Gastroesophageal sphincter (tissue), 4 donors: ENCODE data around the gene STN1. TPM values are rescaled to one million over a fixed set of nuclear protein-coding genes. Genes with fewer than 3 reads are reported as not detected.
A peak's percentile ranks its signal among the peaks of the same experiment; 100 is the strongest.
"Not testable (repeated sequence)": the region's sequence is repeated elsewhere in the genome, so short reads cannot be mapped to it uniquely, and the experiment has no call there.

ENCODE experiments used
- ATAC-seq: fragments of 150-250 bp; one replicate; pipeline ENCODE4 v1.9.1; 2016; ENCODE audit warnings: mild to moderate bottlenecking, moderate library complexity
- H3K27ac ChIP-seq, 4 donors: fragments of 200-600 bp; sonication (generic) in 3 of 4; 1 replicate in 3 of 4; 2 replicates in 1 of 4; pipeline ENCODE4 v1.5.1; 2016 to 2019
- H3K27me3 ChIP-seq: fragments of 200-600 bp; sonication (generic); one replicate; pipeline ENCODE4 v1.5.1; 2019
- H3K36me3 ChIP-seq, 2 donors: fragments of 200-600 bp; sonication (generic); one replicate each; pipeline ENCODE4 v1.5.1; 2019; ENCODE audit warnings: control low read depth in 1 of 2
- H3K4me1 ChIP-seq, 3 donors: fragments of 200-600 bp; sonication (generic); 1 replicate in 2 of 3; 2 replicates in 1 of 3; pipeline ENCODE4 v1.5.1; 2016 to 2019; ENCODE audit warnings: control low read depth in 2 of 3
- H3K4me3 ChIP-seq, 2 donors: fragments of 200-600 bp; sonication (generic); one replicate each; pipeline ENCODE4 v1.5.1; 2019; ENCODE audit warnings: mild to moderate bottlenecking in 1 of 2, moderate library complexity in 1 of 2
- H3K9me3 ChIP-seq, 3 donors: fragments of 200-600 bp; sonication (generic); one replicate each; pipeline ENCODE4 v1.5.1; 2017 to 2019; ENCODE audit warnings: control low read depth in 2 of 3
- EP300 ChIP-seq: sonication (generic); formaldehyde crosslinking; IDR thresholded peaks from one replicate; pipeline ENCODE4 v1.6.1; 2017; ENCODE audit warnings: antibody characterized with exemption, mild to moderate bottlenecking
- POLR2A ChIP-seq, 2 donors: fragments of 450-650 bp; IDR thresholded peaks; one replicate each; pipeline ENCODE4 v1.6.1; 2017; ENCODE audit warnings: antibody characterized with exemption in 2 of 2, mild to moderate bottlenecking in 2 of 2, moderate library complexity in 1 of 2
- POLR2AphosphoS5 ChIP-seq: sonication (generic); formaldehyde crosslinking; IDR thresholded peaks from one replicate; pipeline ENCODE4 v1.6.1; 2017; ENCODE audit warnings: antibody characterized with exemption
- WGBS, 2 donors: methylation state at CpG; one replicate each; pipeline ENCODE4 v1.1.5; 2018; ENCODE audit warnings: low coverage in 1 of 2; 5-methylcytosine and 5-hydroxymethylcytosine counted together
- total RNA-seq, 4 donors: library from RNA; depleted of rRNA; stranded (reverse); fragments of >200 nt; gene quantifications; one replicate each; pipeline ENCODE4 v1.1.0, GENCODE V29; 2016
- TF ChIP-seq, protein P1 (sequence below), 4 experiments: fragments of 200-600 bp in 2 of 4; fragments of 450-650 bp in 2 of 4; sonication (generic) in 1 of 4; IDR thresholded peaks; one replicate each; pipeline ENCODE4 v1.5.1; 2017 to 2019; ENCODE audit warnings: antibody characterized with exemption in 4 of 4, mild to moderate bottlenecking in 2 of 4, moderate library complexity in 2 of 4

The STN1 gene
- total RNA-seq, 4 donors from 2014 or later: 17.1 to 31.6 (median 29.6) TPM

DNA sequence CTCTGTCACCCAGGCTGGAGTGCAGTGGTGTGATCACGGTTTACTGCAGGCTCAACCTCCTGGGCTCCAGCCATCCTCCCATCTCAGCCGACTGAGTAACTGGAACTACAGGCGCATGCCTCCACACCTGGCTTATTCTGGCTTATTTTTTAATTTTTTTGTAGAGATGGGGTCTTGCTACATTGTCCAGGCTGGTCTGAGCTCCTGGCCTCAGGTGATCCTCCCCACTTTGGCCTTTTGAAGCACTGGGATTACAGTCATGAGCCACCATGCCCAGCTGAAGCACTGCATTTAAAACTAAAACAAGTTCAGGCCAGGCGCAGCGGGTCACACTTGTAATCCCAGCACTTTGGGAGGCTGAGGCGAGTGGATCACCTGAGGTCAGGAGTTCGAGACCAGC lies 70.6 kb downstream of the STN1 start:
- WGBS, 2 donors: 83 to 90% methylated on average over 1 to 2 of the region's 7 CpGs
- H3K27me3 ChIP-seq: no peaks in the 10 kb centered on the region
- H3K4me1 ChIP-seq: peaks cover 7 to 77% (median 35%) of the 10 kb centered on the region in 3 donors
- TF ChIP-seq, protein P1, sequence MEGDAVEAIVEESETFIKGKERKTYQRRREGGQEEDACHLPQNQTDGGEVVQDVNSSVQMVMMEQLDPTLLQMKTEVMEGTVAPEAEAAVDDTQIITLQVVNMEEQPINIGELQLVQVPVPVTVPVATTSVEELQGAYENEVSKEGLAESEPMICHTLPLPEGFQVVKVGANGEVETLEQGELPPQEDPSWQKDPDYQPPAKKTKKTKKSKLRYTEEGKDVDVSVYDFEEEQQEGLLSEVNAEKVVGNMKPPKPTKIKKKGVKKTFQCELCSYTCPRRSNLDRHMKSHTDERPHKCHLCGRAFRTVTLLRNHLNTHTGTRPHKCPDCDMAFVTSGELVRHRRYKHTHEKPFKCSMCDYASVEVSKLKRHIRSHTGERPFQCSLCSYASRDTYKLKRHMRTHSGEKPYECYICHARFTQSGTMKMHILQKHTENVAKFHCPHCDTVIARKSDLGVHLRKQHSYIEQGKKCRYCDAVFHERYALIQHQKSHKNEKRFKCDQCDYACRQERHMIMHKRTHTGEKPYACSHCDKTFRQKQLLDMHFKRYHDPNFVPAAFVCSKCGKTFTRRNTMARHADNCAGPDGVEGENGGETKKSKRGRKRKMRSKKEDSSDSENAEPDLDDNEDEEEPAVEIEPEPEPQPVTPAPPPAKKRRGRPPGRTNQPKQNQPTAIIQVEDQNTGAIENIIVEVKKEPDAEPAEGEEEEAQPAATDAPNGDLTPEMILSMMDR (IDR thresholded peaks at IDR 0.05): no peak
- TF ChIP-seq EP300 (no peak), POLR2A (IDR thresholded peaks at IDR 0.05) (no peak), POLR2AphosphoS5 (no peak)
- H3K36me3 ChIP-seq: no peaks in the 10 kb centered on the region
- no peaks in the 10 kb centered on the region for H3K9me3 ChIP-seq
- no peak overlapping the region for H3K4me3 ChIP-seq
- no peak for ATAC-seq
- no peak overlapping the region for H3K27ac ChIP-seq

DNA sequence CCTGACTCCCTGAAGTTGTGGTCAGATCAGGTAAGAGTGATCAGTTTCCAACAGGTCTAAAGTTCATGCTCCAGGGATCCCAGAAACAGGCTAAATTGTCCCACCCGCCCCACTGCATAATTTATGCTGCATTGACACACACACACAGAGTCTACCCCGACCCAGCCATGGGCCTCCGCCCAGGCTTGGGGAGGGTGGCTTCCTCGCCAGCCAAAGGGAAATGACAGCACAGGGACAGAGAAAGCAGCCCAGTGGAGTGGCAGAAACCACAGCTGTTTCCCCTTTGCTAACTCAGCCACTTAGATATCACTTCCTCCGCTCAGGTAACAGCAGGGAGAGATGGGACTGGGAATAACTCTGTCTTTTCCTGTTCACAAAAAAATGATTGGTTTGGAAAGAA lies 72.0 kb downstream of the STN1 start:
- Histone ChIP-seq H3K36me3 (no peaks in the 10 kb centered on the region), H3K4me3 (no peak overlapping the region), H3K27me3 (no peaks in the 10 kb centered on the region), H3K4me1 (peaks cover 7 to 63% (median 21%) of the 10 kb centered on the region in 3 donors), H3K9me3 (no peaks in the 10 kb centered on the region), H3K27ac (peak overlapping the region in 1 of 4 donors; percentile 17)
- ATAC-seq: no peak
- WGBS, 2 donors: 48% methylated on average over 2 of the region's 5 CpGs; no CpG with 5 or more reads in 1 of the 2 donors
- no peak for TF ChIP-seq POLR2AphosphoS5
- no peak for TF ChIP-seq EP300
- no peak for TF ChIP-seq POLR2A (IDR thresholded peaks at IDR 0.05)
- TF ChIP-seq, protein P1 (IDR thresholded peaks at IDR 0.05): no peak

DNA sequence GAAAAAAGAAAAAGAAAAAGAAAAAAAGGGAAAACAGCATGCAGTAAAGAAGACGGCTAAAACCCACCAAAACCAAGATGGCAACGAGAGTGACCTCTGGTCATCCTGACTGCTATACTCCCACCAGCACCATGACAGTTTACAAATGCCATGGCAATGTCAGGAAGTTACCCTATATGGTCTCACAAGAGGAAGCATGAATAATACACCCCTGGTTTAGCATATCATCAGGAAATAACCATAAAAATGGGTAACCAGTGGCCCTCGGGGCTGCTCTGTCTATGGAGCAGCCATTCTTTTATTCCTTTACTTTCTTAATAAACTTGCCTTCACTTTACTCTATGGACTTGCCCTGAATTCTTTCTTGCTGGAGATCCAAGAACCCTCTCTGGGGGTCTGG lies 72.6 kb downstream of the STN1 start:
- H3K9me3 ChIP-seq, ATAC-seq, H3K4me3 ChIP-seq, H3K36me3 ChIP-seq, H3K27me3 ChIP-seq: not testable (repeated sequence)
- 76 to 87% methylated on average over 2 to 3 of the region's 3 CpGs for WGBS, 2 donors
- H3K27ac ChIP-seq: peak overlapping the region in 1 of 4 donors; percentile 17
- H3K4me1 ChIP-seq: peaks cover 7 to 59% (median 15%) of the 10 kb centered on the region in 3 donors

DNA sequence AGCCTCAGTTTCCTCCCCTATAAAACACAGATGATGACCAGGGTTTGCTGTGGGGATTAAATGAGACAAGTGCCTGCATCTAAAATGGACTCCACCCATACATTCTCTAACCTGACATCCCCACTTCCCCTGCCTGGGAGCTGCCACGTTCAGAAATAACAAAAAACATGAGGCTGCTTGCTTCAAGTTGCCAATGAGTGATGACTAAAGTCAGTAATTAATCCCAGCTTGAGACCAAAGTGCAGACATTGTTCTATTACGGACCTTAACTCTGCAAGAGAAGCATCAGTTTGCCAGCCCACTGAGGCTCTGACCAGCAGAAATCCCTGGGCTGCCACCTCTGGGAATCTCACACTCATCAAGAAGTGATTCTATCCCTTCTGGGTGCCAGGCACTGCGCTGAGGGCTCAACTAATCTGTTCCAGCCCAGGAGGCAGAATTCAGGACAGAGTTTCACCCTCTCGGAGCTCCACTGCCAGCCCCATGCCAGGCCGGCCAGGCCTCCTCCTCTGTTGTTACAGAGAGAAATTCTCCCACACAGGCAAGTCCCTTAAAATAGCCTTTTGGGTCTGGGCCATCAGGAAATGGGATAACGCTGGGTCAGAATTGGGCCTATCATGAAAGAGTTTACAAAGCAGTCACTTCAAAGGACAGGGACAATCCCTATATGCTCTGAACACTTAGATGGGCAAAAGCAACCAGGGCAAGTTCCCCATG lies 74.0 kb downstream of the STN1 start:
- no peak overlapping the region for H3K4me3 ChIP-seq
- H3K36me3 ChIP-seq: no peaks in the 10 kb centered on the region
- WGBS, 2 donors: 7 to 27% methylated on average over 4 to 5 of the region's 6 CpGs
- H3K9me3 ChIP-seq: no peaks in the 10 kb centered on the region
- no peaks in the 10 kb centered on the region for H3K27me3 ChIP-seq
- no peak for TF ChIP-seq POLR2A (IDR thresholded peaks at IDR 0.05)
- TF ChIP-seq, protein P1 (IDR thresholded peaks at IDR 0.05): no peak
- ATAC-seq: peak; percentile 48
- H3K27ac ChIP-seq: peak overlapping the region in 3 of 4 donors; percentile 52 to 74 (median 60)
- peaks cover 7 to 59% (median 11%) of the 10 kb centered on the region in 3 donors for H3K4me1 ChIP-seq

DNA sequence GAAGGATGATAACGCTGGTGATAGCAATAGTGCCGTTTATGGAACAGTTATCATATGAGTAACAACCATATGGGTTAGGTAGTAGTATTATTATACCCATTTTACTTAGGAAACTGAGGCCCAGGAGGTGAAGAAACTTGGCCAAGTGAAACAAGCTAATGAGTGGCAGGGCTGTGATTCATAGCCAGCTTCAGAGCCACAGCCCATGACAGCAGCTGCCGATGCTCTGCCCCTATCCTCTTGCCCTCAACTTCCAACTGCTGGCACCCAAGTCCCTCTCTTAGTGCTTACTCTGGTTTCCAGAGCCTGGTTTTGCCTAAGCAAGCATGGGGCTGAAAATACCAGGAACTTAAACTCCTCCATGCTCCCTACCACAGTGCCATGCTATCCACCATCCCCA lies 74.9 kb downstream of the STN1 start:
- peaks cover 7 to 56% (median 11%) of the 10 kb centered on the region in 3 donors for H3K4me1 ChIP-seq
- no peaks in the 10 kb centered on the region for H3K9me3 ChIP-seq
- WGBS, 2 donors: 89 to 100% methylated on average over 2 of the region's 3 CpGs
- ATAC-seq: no peak
- no peak overlapping the region for H3K4me3 ChIP-seq
- TF ChIP-seq EP300 (no peak), POLR2A (IDR thresholded peaks at IDR 0.05) (no peak), POLR2AphosphoS5 (no peak)
- TF ChIP-seq, protein P1 (IDR thresholded peaks at IDR 0.05): no peak
- no peaks in the 10 kb centered on the region for H3K36me3 ChIP-seq
- H3K27me3 ChIP-seq: no peaks in the 10 kb centered on the region
- peak overlapping the region in 1 of 4 donors; percentile 74 for H3K27ac ChIP-seq
